ENCODE measurements around the gene TK1. TPM values are rescaled to one million over a fixed set of nuclear protein-coding genes. Genes with fewer than 3 reads are reported as not detected.

Gene TK1
- total RNA-seq, 1 donor from 2014 or later = 8.9 TPM

- DNase-seq (ENCODE audit: low spot score) = no peak
These were observed 61.5 kb downstream of the TK1 start for GRCh38 chr17:78125138-78125913.

GRCh38 chr17:78124836-78125137 is 62.1 kb downstream of the TK1 start:
- DNase-seq (ENCODE audit: low spot score) = no peak

Other genes starting within 250 kb of the TK1 start
- gene TNRC6C, start 228.3 kb downstream of the TK1 start, total RNA-seq (ENCODE audit: insufficient read depth, low replicate concordance) = 8.9 TPM
- gene TMC6, start 58.3 kb downstream of the TK1 start, total RNA-seq (ENCODE audit: insufficient read depth, low replicate concordance) = 20.9 TPM
- not detected for gene TMC8, start 56.3 kb downstream of the TK1 start, total RNA-seq (ENCODE audit: insufficient read depth, low replicate concordance)
- 7.2 TPM for gene C17orf99, start 40.7 kb downstream of the TK1 start, total RNA-seq (ENCODE audit: insufficient read depth, low replicate concordance)
- 31.8 TPM for gene SYNGR2, start 18.5 kb downstream of the TK1 start, total RNA-seq (ENCODE audit: insufficient read depth, low replicate concordance)
- gene AFMID, start 310 bp upstream of the TK1 start, total RNA-seq (ENCODE audit: insufficient read depth, low replicate concordance) = 5.3 TPM
- 25.0 TPM for gene BIRC5, start 27.2 kb upstream of the TK1 start, total RNA-seq (ENCODE audit: insufficient read depth, low replicate concordance)
- 0.96 TPM for gene TMEM235, start 44.6 kb upstream of the TK1 start, total RNA-seq (ENCODE audit: insufficient read depth, low replicate concordance)
- gene SOCS3, start 173.0 kb upstream of the TK1 start, total RNA-seq (ENCODE audit: insufficient read depth, low replicate concordance) = 137 TPM
- gene PGS1, start 191.6 kb upstream of the TK1 start, total RNA-seq (ENCODE audit: insufficient read depth, low replicate concordance) = 35.4 TPM

Data from umbilical cord (tissue), 2 donors.